HepG2 (cell line): ENCODE results near the gene GRM1. TPM values are rescaled to one million over a fixed set of nuclear protein-coding genes. Genes with fewer than 3 reads are reported as not detected.

Experiments
- BHLHE40 ChIP-seq: IDR thresholded peaks from 2 replicates; pipeline ENCODE4 v1.6.1; 2011; ENCODE audit warnings: low read length, improper control_type of control experiment
- HDAC2 ChIP-seq: sonication (generic); formaldehyde crosslinking; IDR thresholded peaks from 2 replicates; pipeline ENCODE4 v1.4.0; 2020; ENCODE audit warnings: missing genetic modification reagents
- MAZ ChIP-seq, 2 experiments: sonication (generic) in 1 of 2; formaldehyde crosslinking in 1 of 2; IDR thresholded peaks; 2 replicates each; pipeline versions ENCODE4 v1.5.0 to v1.6.1; 2012 to 2020; ENCODE audit warnings: low read depth in 2 of 2, mild to moderate bottlenecking in 2 of 2, borderline replicate concordance in 1 of 2, improper control_type of control experiment in 1 of 2, low read length in 1 of 2, missing genetic modification reagents in 1 of 2, moderate library complexity in 1 of 2
- SMYD3 ChIP-seq: sonication (generic); formaldehyde crosslinking; IDR thresholded peaks from 2 replicates; pipeline ENCODE4 v1.8.1; 2023; ENCODE audit warnings: mild to moderate bottlenecking, missing genetic modification reagents
- SP4 ChIP-seq: sonication (generic); formaldehyde crosslinking; IDR thresholded peaks from 2 replicates; pipeline ENCODE4 v1.8.1; 2023; ENCODE audit warnings: mild to moderate bottlenecking, missing genetic modification reagents
- SRSF4 ChIP-seq: fragments of 200-400 bp; formaldehyde crosslinking; IDR thresholded peaks from one replicate; pipeline ENCODE4 v1.6.1; 2018; ENCODE audit warnings: mild to moderate bottlenecking, low read depth, low read length, moderate library complexity; ENCODE audit not compliant: poor library complexity, severe bottlenecking
- TERF1 ChIP-seq: sonication (generic); formaldehyde crosslinking; IDR thresholded peaks from 2 replicates; pipeline ENCODE4 v1.8.0; 2022; ENCODE audit warnings: mild to moderate bottlenecking, missing genetic modification reagents, moderate library complexity
- ZBTB42 ChIP-seq: sonication (generic); formaldehyde crosslinking; IDR thresholded peaks from 2 replicates; pipeline ENCODE4 v1.5.0; 2020; ENCODE audit warnings: mild to moderate bottlenecking, missing genetic modification reagents
- ZBTB46 ChIP-seq: sonication (generic); formaldehyde crosslinking; IDR thresholded peaks from 2 replicates; pipeline ENCODE4 v1.4.0; 2020; ENCODE audit warnings: mild to moderate bottlenecking, missing genetic modification reagents, borderline replicate concordance
- ZFP36L2 ChIP-seq: sonication (generic); formaldehyde crosslinking; IDR thresholded peaks from 2 replicates; pipeline ENCODE4 v1.4.0; 2020; ENCODE audit warnings: missing genetic modification reagents
- ZHX1 ChIP-seq: sonication (generic); formaldehyde crosslinking; IDR thresholded peaks from 2 replicates; pipeline ENCODE4 v1.8.1; 2022; ENCODE audit warnings: low read depth, mild to moderate bottlenecking, missing genetic modification reagents
- ZNF225 ChIP-seq: sonication (generic); formaldehyde crosslinking; IDR thresholded peaks from 2 replicates; pipeline ENCODE4 v1.4.0; 2020; ENCODE audit warnings: mild to moderate bottlenecking, missing genetic modification reagents
- ZNF350 ChIP-seq: sonication (generic); formaldehyde crosslinking; IDR thresholded peaks from 2 replicates; pipeline ENCODE4 v1.4.0; 2020; ENCODE audit warnings: mild to moderate bottlenecking, low read depth, missing genetic modification reagents, borderline replicate concordance
- ZNF496 ChIP-seq: sonication (generic); formaldehyde crosslinking; IDR thresholded peaks from 2 replicates; pipeline ENCODE4 v1.8.1; 2023; ENCODE audit warnings: mild to moderate bottlenecking, moderate library complexity, missing genetic modification reagents; ENCODE audit not compliant: insufficient replicate concordance
- ZNF570 ChIP-seq: sonication (generic); formaldehyde crosslinking; IDR thresholded peaks from 2 replicates; pipeline ENCODE4 v1.4.0; 2020; ENCODE audit warnings: mild to moderate bottlenecking, missing genetic modification reagents, borderline replicate concordance
- ZNF766 ChIP-seq: sonication (generic); formaldehyde crosslinking; IDR thresholded peaks from 2 replicates; pipeline ENCODE4 v1.5.0; 2020; ENCODE audit warnings: missing genetic modification reagents, borderline replicate concordance
- polyA plus RNA-seq, 8 experiments: library from polyadenylated mRNA; depleted of rRNA in 3 of 8; stranded (reverse) in 7 of 8; unstranded in 1 of 8; fragments of >200 nt; fragmentation: Illumina TruSeq in 4 of 8; extraction: Trizol in 4 of 8; gene quantifications; 2 replicates each; pipeline versions ENCODE4 v1.2.1 to v1.2.3, GENCODE V29; 2011 to 2016; ENCODE audit warnings: low read depth in 4 of 8, missing spikeins in 1 of 8, mixed read lengths in 1 of 8; ENCODE audit not compliant: insufficient read depth in 1 of 8
- total RNA-seq, 5 experiments: library from RNA; depleted of rRNA; stranded (reverse); fragments of >200 nt; fragmentation: Illumina TruSeq; extraction: Trizol; gene quantifications; 2 replicates each; pipeline ENCODE4 v1.2.3, GENCODE V29; 2016; ENCODE audit warnings: low read depth in 1 of 5
- TF ChIP-seq, protein P1 (sequence below): sonication (generic); formaldehyde crosslinking; IDR thresholded peaks from 2 replicates; pipeline ENCODE4 v1.8.0; 2022; ENCODE audit warnings: mild to moderate bottlenecking, missing genetic modification reagents
- TF ChIP-seq, protein P2 (sequence below): sonication (generic); formaldehyde crosslinking; IDR thresholded peaks from 2 replicates; pipeline ENCODE4 v1.4.0; 2020; ENCODE audit warnings: missing genetic modification reagents, mild to moderate bottlenecking, borderline replicate concordance

GRM1 gene
- total and polyA plus RNA-seq, 2 of the 13 experiments (the other 11 are each of a cell fraction or from before 2014, with no cell fraction given), result 0.09 TPM; not detected in 1

GRCh38 chr6:146028252-146028795 lies 538 bp upstream of the GRM1 start (continued):
- TF ChIP-seq SRSF4, result no peak
- peak; percentile 97; the same call in 1 of the 2 replicates for TF ChIP-seq ZNF225
- no peak for TF ChIP-seq ZBTB46 (CRISPR knock-in tag)
- TF ChIP-seq ZNF766 (CRISPR knock-in tag), result peak; percentile 93
- TF ChIP-seq, protein P1, sequence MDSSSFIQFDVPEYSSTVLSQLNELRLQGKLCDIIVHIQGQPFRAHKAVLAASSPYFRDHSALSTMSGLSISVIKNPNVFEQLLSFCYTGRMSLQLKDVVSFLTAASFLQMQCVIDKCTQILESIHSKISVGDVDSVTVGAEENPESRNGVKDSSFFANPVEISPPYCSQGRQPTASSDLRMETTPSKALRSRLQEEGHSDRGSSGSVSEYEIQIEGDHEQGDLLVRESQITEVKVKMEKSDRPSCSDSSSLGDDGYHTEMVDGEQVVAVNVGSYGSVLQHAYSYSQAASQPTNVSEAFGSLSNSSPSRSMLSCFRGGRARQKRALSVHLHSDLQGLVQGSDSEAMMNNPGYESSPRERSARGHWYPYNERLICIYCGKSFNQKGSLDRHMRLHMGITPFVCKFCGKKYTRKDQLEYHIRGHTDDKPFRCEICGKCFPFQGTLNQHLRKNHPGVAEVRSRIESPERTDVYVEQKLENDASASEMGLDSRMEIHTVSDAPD (CRISPR knock-in tag), result 0 out of 2 replicates have a peak, but pooled peaks have one; percentile 29
- TF ChIP-seq ZNF570 (CRISPR knock-in tag), result no peak
- TF ChIP-seq SMYD3 (CRISPR knock-in tag), result no peak; the same call in 1 of the 2 replicates
- TF ChIP-seq MAZ (IDR thresholded peaks at IDR 0.05; ENCODE audit: borderline replicate concordance, low read depth, low read length), result no peak
- peak; percentile 80; the same call in 1 of the 2 replicates for TF ChIP-seq MAZ (CRISPR knock-in tag; IDR thresholded peaks at IDR 0.05; ENCODE audit: low read depth)
- TF ChIP-seq, protein P2, sequence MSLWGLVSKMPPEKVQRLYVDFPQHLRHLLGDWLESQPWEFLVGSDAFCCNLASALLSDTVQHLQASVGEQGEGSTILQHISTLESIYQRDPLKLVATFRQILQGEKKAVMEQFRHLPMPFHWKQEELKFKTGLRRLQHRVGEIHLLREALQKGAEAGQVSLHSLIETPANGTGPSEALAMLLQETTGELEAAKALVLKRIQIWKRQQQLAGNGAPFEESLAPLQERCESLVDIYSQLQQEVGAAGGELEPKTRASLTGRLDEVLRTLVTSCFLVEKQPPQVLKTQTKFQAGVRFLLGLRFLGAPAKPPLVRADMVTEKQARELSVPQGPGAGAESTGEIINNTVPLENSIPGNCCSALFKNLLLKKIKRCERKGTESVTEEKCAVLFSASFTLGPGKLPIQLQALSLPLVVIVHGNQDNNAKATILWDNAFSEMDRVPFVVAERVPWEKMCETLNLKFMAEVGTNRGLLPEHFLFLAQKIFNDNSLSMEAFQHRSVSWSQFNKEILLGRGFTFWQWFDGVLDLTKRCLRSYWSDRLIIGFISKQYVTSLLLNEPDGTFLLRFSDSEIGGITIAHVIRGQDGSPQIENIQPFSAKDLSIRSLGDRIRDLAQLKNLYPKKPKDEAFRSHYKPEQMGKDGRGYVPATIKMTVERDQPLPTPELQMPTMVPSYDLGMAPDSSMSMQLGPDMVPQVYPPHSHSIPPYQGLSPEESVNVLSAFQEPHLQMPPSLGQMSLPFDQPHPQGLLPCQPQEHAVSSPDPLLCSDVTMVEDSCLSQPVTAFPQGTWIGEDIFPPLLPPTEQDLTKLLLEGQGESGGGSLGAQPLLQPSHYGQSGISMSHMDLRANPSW (CRISPR knock-in tag), result no peak
- peak; percentile 60 for TF ChIP-seq ZNF350 (CRISPR knock-in tag)
- TF ChIP-seq ZBTB42 (CRISPR knock-in tag), result 0 out of 2 replicates have a peak, but pooled peaks have one; percentile 63
- no peak for TF ChIP-seq ZNF496 (CRISPR knock-in tag)
- TF ChIP-seq BHLHE40, result no peak
- TF ChIP-seq TERF1, result no peak
- peak; percentile 48; the same call in 1 of the 2 replicates for TF ChIP-seq SP4 (CRISPR knock-in tag)
- TF ChIP-seq ZHX1 (CRISPR knock-in tag), result peak; percentile 72; the same call in 1 of the 2 replicates
- peak; percentile 81 for TF ChIP-seq HDAC2
- peak; percentile 93; the same call in 1 of the 2 replicates for TF ChIP-seq ZFP36L2 (CRISPR knock-in tag)
